GM10248 (cell line): ENCODE measurements around the gene STOX2.

ENCODE experiments used
- CTCF ChIA-PET: fragments of 300-600 bp; sonication (Branson Sonifier 250); formaldehyde crosslinking; extraction: SDS; loops from one replicate; lab custom pipeline; 2021; ENCODE audit warnings: antibody characterized with exemption; lab: Yijun Ruan, JAX
- POLR2A ChIA-PET: fragments of 350-650 bp; sonication (Branson Sonifier 250); formaldehyde crosslinking; extraction: SDS; loops from one replicate; lab custom pipeline; 2020; ENCODE audit warnings: antibody characterized with exemption; lab: Yijun Ruan, JAX
- DNase-seq: peaks from one replicate; pipeline ENCODE4 v3.0.0; 2012; ENCODE audit errors: extremely low spot score
- CTCF ChIP-seq: IDR thresholded peaks from 2 replicates; pipeline ENCODE4 v1.5.1; 2012; ENCODE audit warnings: mild to moderate bottlenecking, low read depth; ENCODE audit errors: extremely low read depth, missing control alignments, control extremely low read depth

The STOX2 gene

GRCh38 chr4:183966371-183966770 lies 61.3 kb downstream of the STOX2 start:
- DNase-seq, result no peak
- CTCF ChIA-PET, result no interaction called here
- POLR2A ChIA-PET, result no interaction called here
- no peak for TF ChIP-seq CTCF

DNA sequence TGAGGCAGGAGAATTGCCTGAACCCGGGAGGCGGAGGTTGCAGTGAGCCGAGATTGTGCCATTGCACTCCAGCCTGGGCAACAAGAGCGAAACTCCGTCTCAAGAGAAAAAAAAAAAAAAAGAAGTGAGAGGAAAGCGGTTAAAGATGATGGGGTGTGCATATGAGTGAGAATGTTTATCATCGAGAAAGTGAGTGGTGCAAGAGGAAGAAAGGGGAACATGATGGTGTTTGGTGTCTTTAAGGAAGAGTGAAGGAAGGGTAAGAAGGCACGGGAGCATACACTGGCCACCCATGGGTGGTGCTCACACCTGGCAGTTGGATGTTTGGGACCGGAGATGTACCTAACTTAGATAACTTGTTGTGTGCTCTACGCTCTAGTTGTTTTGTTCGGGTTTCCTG lies 62.2 kb downstream of the STOX2 start:
- no peak for DNase-seq
- ChIA-PET POLR2A (no interaction called here), CTCF (no interaction called here)
- TF ChIP-seq CTCF, result no peak

GRCh38 chr4:183968502-183968901 lies 63.4 kb downstream of the STOX2 start:
- no peak for TF ChIP-seq CTCF
- DNase-seq, result no peak
- CTCF ChIA-PET, result no interaction called here
- POLR2A ChIA-PET, result interaction anchor here (0.6 kb wide), 1 partner anchor 732 kb away, joined by 6 read pairs; no protein-coding TSS in a partner anchor

DNA sequence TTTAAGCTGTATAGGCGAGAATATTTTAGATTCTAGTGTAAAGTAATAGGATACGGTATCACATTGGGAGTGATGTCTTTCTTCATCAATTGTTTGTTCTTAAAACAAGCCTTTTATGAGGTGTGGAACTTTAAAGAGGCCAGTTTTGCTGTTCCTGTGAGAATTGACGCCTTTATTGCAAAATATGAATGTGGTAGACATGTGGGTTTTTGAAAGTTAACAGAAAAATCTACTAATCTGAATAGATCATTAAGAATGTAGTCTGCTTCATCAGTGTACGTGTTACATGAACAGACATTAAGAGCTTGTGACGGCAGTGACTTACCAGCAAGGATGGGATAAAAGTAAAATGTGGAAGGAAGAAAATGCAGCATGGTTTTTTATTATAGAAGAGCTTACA lies 63.8 kb downstream of the STOX2 start:
- DNase-seq, result no peak
- CTCF ChIA-PET, result no interaction called here
- no peak for TF ChIP-seq CTCF
- POLR2A ChIA-PET, result interaction anchor here (0.6 kb wide), 1 partner anchor 732 kb away, joined by 6 read pairs; no protein-coding TSS in a partner anchor

GRCh38 chr4:183969596-183969995 lies 64.5 kb downstream of the STOX2 start:
- CTCF ChIA-PET, result no interaction called here
- no peak for TF ChIP-seq CTCF
- DNase-seq, result no peak
- POLR2A ChIA-PET, result no interaction called here

DNA sequence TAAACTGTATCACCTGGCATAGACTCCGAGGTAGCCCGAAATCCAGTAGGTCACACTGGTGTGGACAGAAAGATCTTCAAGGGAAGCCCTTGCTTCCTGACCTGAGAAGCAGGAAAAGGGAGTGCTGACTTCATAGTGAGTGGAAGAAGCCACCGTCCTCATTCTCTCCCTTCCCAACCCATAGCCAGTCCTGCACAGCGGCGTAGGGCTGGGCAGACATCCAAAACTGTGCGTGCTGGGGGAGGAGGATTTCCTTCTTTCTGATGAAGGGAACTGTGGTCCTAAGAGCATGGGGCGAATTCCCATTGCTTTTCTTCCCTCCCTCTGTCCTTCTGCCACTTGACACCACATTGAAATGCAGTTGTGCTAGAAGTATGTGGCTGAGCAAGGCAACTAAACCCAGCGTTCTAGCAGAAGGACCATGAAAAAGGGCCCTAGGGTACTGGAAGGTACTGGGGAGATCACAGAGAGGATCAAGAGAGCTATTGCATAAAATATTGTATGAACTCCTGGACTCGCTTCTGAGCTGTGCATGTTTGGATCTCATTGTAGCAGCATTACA lies 66.9 kb downstream of the STOX2 start:
- no peak for TF ChIP-seq CTCF
- DNase-seq, result no peak
- ChIA-PET POLR2A (no interaction called here), CTCF (no interaction called here)

- POLR2A ChIA-PET, result no interaction called here
- no peak for TF ChIP-seq CTCF
- CTCF ChIA-PET, result no interaction called here
- DNase-seq, result no peak
These were observed 72.6 kb downstream of the STOX2 start for GRCh38 chr4:183977707-183978106.
